ENCODE data around the gene ITGA1.

GRCh38 chr5:52759331-52759730 lies 28.4 kb upstream of the ITGA1 start:
- TF ChIP-seq POLR2A (IDR thresholded peaks at IDR 0.05) (no peak), CTCF (IDR thresholded peaks at IDR 0.05) (no peak)
